Activated T-cell treated with anti-CD3 and anti-CD28 coated beads, Interleukin-2, amount 50 U/mL, for 1 hour (primary cell): ENCODE measurements around the gene SIN3A.

Experiments
- DNase-seq: peaks from one replicate; pipeline ENCODE4 v3.0.0-alpha.2; 2020

The SIN3A gene

DNA sequence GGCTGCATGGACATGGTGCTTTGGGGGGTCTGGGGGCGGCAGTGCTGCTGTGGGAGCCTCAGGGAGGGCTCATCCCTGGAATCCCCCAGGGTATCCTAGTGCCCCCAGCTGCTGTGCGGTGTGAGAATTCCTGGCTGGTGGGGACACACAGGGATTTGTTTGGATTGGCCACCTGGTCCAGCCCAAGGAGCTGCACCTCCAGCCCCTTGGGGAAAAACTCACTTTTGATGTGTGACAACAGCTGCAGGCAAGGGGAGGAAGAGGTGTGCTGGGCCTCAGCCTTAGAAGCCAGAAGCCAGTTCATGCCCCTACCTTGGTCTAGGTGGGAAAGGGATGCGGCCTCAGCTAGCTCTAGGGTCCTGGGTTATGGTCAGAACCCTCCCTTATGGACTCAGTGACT lies 124.0 kb downstream of the SIN3A start:
- DNase-seq = no peak

GRCh38 chr15:75327005-75327404 lies 124.5 kb downstream of the SIN3A start:
- no peak for DNase-seq

- DNase-seq = no peak
Observed at GRCh38 chr15:75325922-75326321, 125.6 kb downstream of the SIN3A start.

DNA sequence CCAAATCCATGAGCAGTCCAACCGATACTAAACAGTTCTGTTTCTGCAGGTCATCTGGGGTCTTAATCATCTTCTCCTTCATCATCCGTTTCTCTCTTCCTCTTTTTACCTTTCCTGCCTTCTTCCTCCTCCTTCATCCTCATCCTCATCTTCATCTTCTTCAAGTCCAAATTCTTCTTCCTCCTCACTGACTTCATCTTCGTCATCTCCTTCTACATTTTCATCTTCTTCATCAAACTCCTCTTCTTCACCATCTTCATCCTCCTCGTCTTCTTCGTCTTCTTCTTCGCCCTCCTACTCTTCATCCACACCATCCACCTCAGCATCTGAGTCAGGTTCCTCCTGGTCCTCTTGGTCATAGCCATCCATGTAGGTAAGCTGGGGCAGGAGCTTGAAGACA lies 129.8 kb downstream of the SIN3A start:
- DNase-seq = no peak
